ENCODE data around the gene AGTR1. TPM values are rescaled to one million over a fixed set of nuclear protein-coding genes. Genes with fewer than 3 reads are reported as not detected.

Gene AGTR1
- total RNA-seq, 2 experiments from 2014 or later = not detected

GRCh38 chr3:148792516-148792915, 94.8 kb downstream of the AGTR1 start:
- ATAC-seq = no peak
- no peak overlapping the region for H3K4me3 Mint-ChIP-seq
- no peaks in the 10 kb centered on the region for H3K9me3 Mint-ChIP-seq
- no peaks in the 10 kb centered on the region for H3K36me3 Mint-ChIP-seq (ENCODE audit: low read depth)
- no peaks in the 10 kb centered on the region for H3K27me3 Mint-ChIP-seq
- no peaks in the 10 kb centered on the region for H3K4me1 Mint-ChIP-seq (ENCODE audit: low read depth)
- ChIA-PET CTCF (no interaction called here), POLR2A (no interaction called here)
- intact Hi-C loops (cut with micrococcal nuclease) = no loop called here
- no peak for DNase-seq
- TF ChIP-seq, protein P1, sequence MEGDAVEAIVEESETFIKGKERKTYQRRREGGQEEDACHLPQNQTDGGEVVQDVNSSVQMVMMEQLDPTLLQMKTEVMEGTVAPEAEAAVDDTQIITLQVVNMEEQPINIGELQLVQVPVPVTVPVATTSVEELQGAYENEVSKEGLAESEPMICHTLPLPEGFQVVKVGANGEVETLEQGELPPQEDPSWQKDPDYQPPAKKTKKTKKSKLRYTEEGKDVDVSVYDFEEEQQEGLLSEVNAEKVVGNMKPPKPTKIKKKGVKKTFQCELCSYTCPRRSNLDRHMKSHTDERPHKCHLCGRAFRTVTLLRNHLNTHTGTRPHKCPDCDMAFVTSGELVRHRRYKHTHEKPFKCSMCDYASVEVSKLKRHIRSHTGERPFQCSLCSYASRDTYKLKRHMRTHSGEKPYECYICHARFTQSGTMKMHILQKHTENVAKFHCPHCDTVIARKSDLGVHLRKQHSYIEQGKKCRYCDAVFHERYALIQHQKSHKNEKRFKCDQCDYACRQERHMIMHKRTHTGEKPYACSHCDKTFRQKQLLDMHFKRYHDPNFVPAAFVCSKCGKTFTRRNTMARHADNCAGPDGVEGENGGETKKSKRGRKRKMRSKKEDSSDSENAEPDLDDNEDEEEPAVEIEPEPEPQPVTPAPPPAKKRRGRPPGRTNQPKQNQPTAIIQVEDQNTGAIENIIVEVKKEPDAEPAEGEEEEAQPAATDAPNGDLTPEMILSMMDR (IDR thresholded peaks at IDR 0.05) = no peak
- H3K27ac Mint-ChIP-seq = no peak overlapping the region

Other genes starting within 250 kb of the AGTR1 start
- not detected for gene CPB1, start 129.9 kb downstream of the AGTR1 start, total RNA-seq
- gene CPA3, start 167.4 kb downstream of the AGTR1 start, total RNA-seq = not detected